Measurements from ENCODE around the gene CDCP2.

GRCh38 chr1:54156201-54156600, 3.4 kb upstream of the CDCP2 start:
- TF ChIP-seq CTCF (IDR thresholded peaks at IDR 0.05) = no peak
- no peak for TF ChIP-seq EZH2 (IDR thresholded peaks at IDR 0.05; ENCODE audit: borderline replicate concordance, insufficient read depth, low read depth, low read length, poor library complexity, severe bottlenecking)
